Left colon (tissue), 2 donors: ENCODE data around the gene PFDN4. TPM values are rescaled to one million over a fixed set of nuclear protein-coding genes. Genes with fewer than 3 reads are reported as not detected.
"Not testable (repeated sequence)": the region's sequence is repeated elsewhere in the genome, so short reads cannot be mapped to it uniquely, and the experiment has no call there.

Source experiments
- ATAC-seq: fragments of 200-7000 bp; cut with Tn5 transposase; one replicate; pipeline ENCODE4 v1.9.1; 2020; ENCODE audit warnings: mild to moderate bottlenecking, moderate library complexity
- DNase-seq, 2 donors: peaks; one replicate each; pipeline ENCODE4 v3.0.0-alpha.2; 2020
- intact Hi-C, 2 donors: fragments of 100-400 bp; cut with DNase I in 1 of 2; cut with micrococcal nuclease in 1 of 2; formaldehyde crosslinking; loops; one replicate each; pipeline versions ENCODE4 v1.11.2 to v1.14.0; 2022; cut with DNase I, micrococcal nuclease
- total RNA-seq, 2 donors: library from RNA; stranded (reverse); fragmentation: NEBNext Ultra II Directional; extraction: Animal tissue kit (Norgen Biotek cat#: 25700); gene quantifications; one replicate each; pipeline ENCODE4 v1.2.1, GENCODE V29; 2021
- donor health status: DM: no; HTN: no; CAD: no.
- donor health status: DM: yes; HTN: yes; CAD: no.

Gene PFDN4
- total RNA-seq, 2 donors from 2014 or later = 11.1 to 14.7 TPM

- no peak for DNase-seq
- ATAC-seq = no peak
- intact Hi-C loops = no loop called here
These were observed 36.2 kb downstream of the PFDN4 start for GRCh38 chr20:54244113-54244512.

DNA sequence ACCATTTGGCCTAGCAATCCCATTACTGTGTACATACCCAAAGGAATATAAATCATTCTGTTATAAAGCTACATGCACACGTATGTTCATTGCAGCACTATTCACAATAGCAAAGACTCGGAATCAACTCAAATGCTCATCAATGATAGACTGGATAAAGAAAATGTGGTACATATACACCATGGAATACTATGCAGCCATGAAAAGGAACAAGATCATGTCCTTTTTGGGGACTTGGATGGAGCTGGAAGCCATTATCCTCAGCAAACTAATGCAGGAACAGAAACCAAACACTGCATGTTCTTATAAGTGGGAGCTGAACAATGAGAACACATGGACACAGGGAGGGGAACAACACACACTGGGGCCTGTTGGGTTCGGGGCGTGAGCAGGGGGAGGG lies 40.8 kb downstream of the PFDN4 start:
- DNase-seq, ATAC-seq, intact Hi-C loops: not testable (repeated sequence)

GRCh38 chr20:54250691-54251090 lies 42.8 kb downstream of the PFDN4 start:
- ATAC-seq = no peak
- intact Hi-C loops = no loop called here
- DNase-seq = no peak

- intact Hi-C loops = no loop called here
- DNase-seq = no peak
- no peak for ATAC-seq
These were observed 43.2 kb downstream of the PFDN4 start for GRCh38 chr20:54251096-54251495.

DNA sequence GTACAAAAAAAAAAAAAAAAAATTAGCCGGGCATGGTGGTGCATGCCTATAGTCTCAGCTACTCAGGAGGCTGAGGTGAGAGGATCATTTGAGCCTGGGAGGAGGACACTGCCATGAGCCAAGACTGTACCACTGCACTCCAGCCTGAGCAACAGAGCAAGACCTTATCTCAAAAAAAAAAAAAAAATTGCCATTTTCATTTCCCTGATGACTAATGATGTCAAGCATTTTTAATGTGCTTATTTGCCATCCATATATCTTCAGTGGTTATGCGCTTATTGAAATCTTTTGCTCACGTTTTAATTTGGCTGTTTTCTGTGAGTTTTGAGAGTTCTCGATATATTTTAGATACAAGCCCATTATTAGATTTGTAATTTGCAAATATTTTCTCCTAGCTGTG lies 46.7 kb downstream of the PFDN4 start:
- no peak for ATAC-seq
- intact Hi-C loops = no loop called here
- no peak for DNase-seq

DNA sequence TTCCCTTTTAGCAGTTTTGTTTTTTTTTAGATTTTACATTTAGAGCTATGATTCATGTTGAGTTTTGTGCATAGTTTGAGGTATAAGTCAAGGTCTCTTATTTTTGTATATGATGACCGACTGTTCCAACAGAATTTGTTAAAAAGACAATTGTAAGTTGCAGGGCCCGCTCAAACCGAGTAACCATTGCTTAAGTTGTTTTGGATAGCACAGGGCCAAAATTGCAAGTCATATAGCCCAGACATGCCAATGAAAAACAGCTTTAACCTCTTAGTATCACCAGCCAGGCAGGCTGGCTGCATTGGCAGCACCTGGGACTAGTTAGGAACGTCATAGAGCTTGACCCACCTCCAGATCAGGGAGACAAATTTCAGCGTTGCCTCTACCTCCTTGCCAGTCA lies 47.3 kb downstream of the PFDN4 start:
- ATAC-seq = no peak
- no peak for DNase-seq
- intact Hi-C loops = no loop called here

GRCh38 chr20:54256202-54256601 lies 48.3 kb downstream of the PFDN4 start:
- DNase-seq (no peak), ATAC-seq (no peak)
- intact Hi-C loops = no loop called here

GRCh38 chr20:54257071-54257816 lies 49.4 kb downstream of the PFDN4 start:
- intact Hi-C loops = no loop called here
- ATAC-seq (no peak), DNase-seq (no peak)

GRCh38 chr20:54260116-54260515 lies 52.2 kb downstream of the PFDN4 start:
- ATAC-seq (no peak), DNase-seq (no peak)
- intact Hi-C loops = no loop called here

- DNase-seq (no peak), ATAC-seq (no peak)
- intact Hi-C loops = no loop called here
These were observed 54.8 kb downstream of the PFDN4 start for GRCh38 chr20:54262671-54263070.

DNA sequence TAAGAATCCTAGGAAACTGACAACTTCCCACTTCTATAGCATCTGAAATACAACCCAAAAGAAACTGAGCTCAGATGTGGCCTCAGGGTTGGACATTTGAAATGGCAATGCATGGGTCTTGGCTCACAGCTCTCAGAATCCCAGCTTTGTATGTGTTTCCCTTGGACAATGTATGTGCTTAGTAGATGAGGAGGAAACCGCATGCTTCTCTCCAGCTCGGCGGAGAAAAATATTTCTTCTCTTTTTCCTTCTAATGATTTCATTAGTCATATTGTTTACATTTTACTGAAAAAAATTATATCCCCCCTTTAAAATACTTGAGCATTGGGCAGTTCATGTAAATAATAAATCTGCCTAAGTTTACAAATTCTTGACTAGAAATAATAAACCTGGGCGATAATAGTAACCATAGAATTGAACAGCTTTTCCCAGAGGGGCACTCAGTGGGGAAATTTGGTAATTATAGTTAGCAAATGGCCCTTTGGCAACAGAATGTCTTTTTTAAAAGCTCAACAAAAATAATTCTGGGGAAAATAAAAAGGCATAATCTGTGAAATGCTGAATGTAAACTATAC lies 55.3 kb downstream of the PFDN4 start:
- ATAC-seq (no peak), DNase-seq (no peak)
- intact Hi-C loops = no loop called here

DNA sequence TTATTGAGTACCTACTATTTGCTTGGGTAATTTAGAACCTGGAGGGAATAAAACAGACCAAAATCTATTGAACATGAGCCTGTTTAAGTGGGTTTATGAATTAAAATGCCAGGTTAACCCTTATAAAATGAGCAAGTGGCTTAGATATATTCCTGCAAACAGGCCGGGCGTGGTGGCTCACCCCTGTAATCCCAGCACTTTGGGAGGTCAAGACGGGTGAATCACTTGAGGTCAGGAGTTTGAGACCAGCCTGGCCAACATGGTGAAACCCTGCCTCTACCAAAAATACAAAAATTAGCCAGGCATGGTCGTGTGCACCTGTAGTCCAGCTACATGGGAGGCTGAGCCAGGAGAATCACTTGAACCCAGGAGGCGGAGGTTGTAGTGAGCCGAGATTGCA lies 57.9 kb downstream of the PFDN4 start:
- intact Hi-C loops, DNase-seq, ATAC-seq: not testable (repeated sequence)

- intact Hi-C loops = no loop called here
- DNase-seq (no peak), ATAC-seq (no peak)
These were observed 59.0 kb downstream of the PFDN4 start for GRCh38 chr20:54266844-54267243.

GRCh38 chr20:54267483-54268003 lies 59.7 kb downstream of the PFDN4 start:
- intact Hi-C loops = no loop called here
- no peak for DNase-seq
- no peak for ATAC-seq

GRCh38 chr20:54268941-54269340 lies 61.1 kb downstream of the PFDN4 start:
- ATAC-seq = no peak
- DNase-seq = no peak
- intact Hi-C loops = no loop called here

Other genes with a start within 250 kb of the PFDN4 start
- 100 to 1,000 TPM; 149 to 152 TPM for gene BCAS1, start 137.5 kb upstream of the PFDN4 start, total RNA-seq
- gene CYP24A1, start 34.1 kb upstream of the PFDN4 start, total RNA-seq = not detected